HepG2 (cell line): Measurements from ENCODE around the gene GALNT16. TPM values are rescaled to one million over a fixed set of nuclear protein-coding genes. Genes with fewer than 3 reads are reported as not detected.

ENCODE experiments used
- ATAC-seq: fragments of 200-7000 bp; cut with Tn5 transposase; 3 replicates; pipeline ENCODE4 v1.9.1; 2020; ENCODE audit warnings: mild to moderate bottlenecking, moderate library complexity
- BruUV-seq: library from RNA; stranded (reverse); fragments of 400-500 nt; replicated peaks from 2 replicates; lab custom pipeline; 2021; lab: Mats Ljungman, UMichigan
- CTCF ChIA-PET: fragments of 300-600 bp; formaldehyde crosslinking; extraction: SDS; loops from one replicate; lab custom pipeline; 2021; ENCODE audit warnings: low total read pairs, inconsistent platforms, low intra/inter-chr PET ratio; lab: Yijun Ruan, JAX
- POLR2A ChIA-PET: fragments of 350-600 bp; sonication (Branson Sonifier 250); formaldehyde crosslinking; loops from one replicate; lab custom pipeline; 2020; ENCODE audit warnings: antibody characterized with exemption, inconsistent platforms; lab: Yijun Ruan, JAX
- DNase-seq: peaks from one replicate; pipeline ENCODE4 v3.0.0-alpha.2; 2015; ENCODE audit warnings: low spot score
- FAIRE-seq: peaks from 3 replicates; lab custom pipeline; 2011; peaks lifted over from hg19 to GRCh38; lab: Jason Lieb, UNC
- H2AFZ ChIP-seq: one replicate; pipeline ENCODE4 v1.6.1; 2011; ENCODE audit warnings: low read length, inconsistent platforms
- H3K27ac ChIP-seq: fragments of 300-600 bp; 3 replicates; pipeline ENCODE4 v1.8.0; 2011; ENCODE audit warnings: mixed run types, mild to moderate bottlenecking, mixed read lengths, low read length, inconsistent platforms; ENCODE audit not compliant: insufficient read depth; ENCODE audit errors: extremely low read length
- H3K27me3 ChIP-seq, 2 experiments: fragments of 200-600 bp in 1 of 2; 2 replicates in 1 of 2; 3 replicates in 1 of 2; pipeline versions ENCODE4 v1.6.0 to v1.8.0; 2011; ENCODE audit warnings: low read length in 2 of 2, mild to moderate bottlenecking in 2 of 2, moderate library complexity in 2 of 2, inconsistent platforms in 1 of 2; ENCODE audit not compliant: insufficient read depth in 2 of 2, control insufficient read depth in 1 of 2
- H3K36me3 ChIP-seq, 2 experiments: fragments of 200-600 bp in 1 of 2; replicated peaks in 1 of 2; 2 replicates in 1 of 2; 3 replicates in 1 of 2; pipeline versions ENCODE4 v1.5.1 to v1.8.0; 2011; ENCODE audit warnings: low read length in 2 of 2, inconsistent platforms in 1 of 2; ENCODE audit not compliant: insufficient read depth in 2 of 2, control insufficient read depth in 1 of 2
- H3K4me1 ChIP-seq: 2 replicates; pipeline ENCODE4 v1.5.1; 2012; ENCODE audit warnings: low read length, inconsistent platforms; ENCODE audit not compliant: insufficient read depth
- H3K4me2 ChIP-seq: 2 replicates; pipeline ENCODE4 v1.6.0; 2011; ENCODE audit warnings: low read depth, low read length, inconsistent platforms
- H3K4me3 ChIP-seq, 3 experiments: fragments of 200-600 bp in 1 of 3; sonication (generic), shearing (Covaris generic) in 1 of 3; replicated peaks in 1 of 3; 2 replicates each; pipeline ENCODE4 v1.5.1; 2011 to 2016; ENCODE audit warnings: low read length in 3 of 3, inconsistent platforms in 2 of 3, low read depth in 2 of 3, mild to moderate bottlenecking in 2 of 3, control low read depth in 1 of 3, mixed read lengths in 1 of 3; ENCODE audit not compliant: insufficient read depth in 1 of 3
- H3K79me2 ChIP-seq: one replicate; pipeline ENCODE4 v1.6.1; 2011; ENCODE audit warnings: low read length, inconsistent platforms; ENCODE audit not compliant: insufficient read depth
- H3K9ac ChIP-seq: 2 replicates; pipeline ENCODE4 v1.6.0; 2011; ENCODE audit warnings: mild to moderate bottlenecking, low read depth, low read length, inconsistent platforms; ENCODE audit not compliant: insufficient read depth
- H3K9me3 ChIP-seq: 2 replicates; pipeline ENCODE4 v1.5.1; 2012; ENCODE audit warnings: mild to moderate bottlenecking, low read length
- H4K20me1 ChIP-seq: 2 replicates; pipeline ENCODE4 v1.6.0; 2011; ENCODE audit warnings: inconsistent platforms, mild to moderate bottlenecking, low read length, moderate library complexity; ENCODE audit not compliant: insufficient read depth
- ATF7-NPFF ChIP-seq: sonication (generic); formaldehyde crosslinking; IDR thresholded peaks from 2 replicates; pipeline ENCODE4 v1.8.1; 2023; ENCODE audit warnings: mild to moderate bottlenecking, low read depth, missing genetic modification reagents, moderate library complexity
- KDM5B ChIP-seq: sonication (generic); formaldehyde crosslinking; IDR thresholded peaks from 2 replicates; pipeline ENCODE4 v1.4.0; 2020; ENCODE audit warnings: missing genetic modification reagents, mild to moderate bottlenecking, borderline replicate concordance
- KLF15 ChIP-seq: sonication (generic); formaldehyde crosslinking; IDR thresholded peaks from 2 replicates; pipeline ENCODE4 v1.8.1; 2023; ENCODE audit warnings: borderline replicate concordance, mild to moderate bottlenecking, inconsistent platforms, missing genetic modification reagents, mixed read lengths
- MIER2 ChIP-seq: IDR thresholded peaks from 2 replicates; pipeline ENCODE4 v1.6.1; 2016; ENCODE audit warnings: missing biosample characterization, missing genetic modification reagents
- MTF1 ChIP-seq: sonication (generic); formaldehyde crosslinking; IDR thresholded peaks from 2 replicates; pipeline ENCODE4 v1.5.0; 2020; ENCODE audit warnings: missing genetic modification reagents
- MYC ChIP-seq: sonication (generic); formaldehyde crosslinking; IDR thresholded peaks from 2 replicates; pipeline ENCODE4 v1.9.0; 2021; ENCODE audit warnings: missing genetic modification reagents, borderline replicate concordance
- ZNF569 ChIP-seq: sonication (generic); formaldehyde crosslinking; IDR thresholded peaks from 2 replicates; pipeline ENCODE4 v1.5.0; 2020; ENCODE audit warnings: mild to moderate bottlenecking, missing genetic modification reagents, moderate library complexity, borderline replicate concordance
- ZNF670 ChIP-seq: sonication (generic); formaldehyde crosslinking; IDR thresholded peaks from 2 replicates; pipeline ENCODE4 v1.8.0; 2022; ENCODE audit warnings: mild to moderate bottlenecking, missing genetic modification reagents, borderline replicate concordance
- ZNF678 ChIP-seq: sonication (generic); formaldehyde crosslinking; IDR thresholded peaks from 2 replicates; pipeline ENCODE4 v1.4.0; 2020; ENCODE audit warnings: mild to moderate bottlenecking, missing genetic modification reagents
- WGBS: methylation state at CpG from one replicate; pipeline ENCODE4 v1.1.6; 2017; ENCODE audit warnings: low lambda C conversion rate; 5-methylcytosine and 5-hydroxymethylcytosine counted together
- in situ Hi-C: cut with HindIII; loops from 2 replicates; pipeline ENCODE4 v1.10.0; 2017; ENCODE audit warnings: low pct_unique_long_range_greater_than_20kb; ENCODE audit not compliant: extremely low pct_ligation_motif_present
- intact Hi-C: fragments of 100-400 bp; cut with micrococcal nuclease; formaldehyde crosslinking; loops from one replicate; pipeline ENCODE4 v1.10.0; 2022; ENCODE audit not compliant: unreplicated experiment
- polyA plus RNA-seq, 8 experiments: library from polyadenylated mRNA; depleted of rRNA in 3 of 8; stranded (reverse) in 7 of 8; unstranded in 1 of 8; fragments of >200 nt; fragmentation: Illumina TruSeq in 4 of 8; extraction: Trizol in 4 of 8; gene quantifications; 2 replicates each; pipeline versions ENCODE4 v1.2.1 to v1.2.3, GENCODE V29; 2011 to 2016; ENCODE audit warnings: low read depth in 4 of 8, missing spikeins in 1 of 8, mixed read lengths in 1 of 8; ENCODE audit not compliant: insufficient read depth in 1 of 8
- total RNA-seq, 5 experiments: library from RNA; depleted of rRNA; stranded (reverse); fragments of >200 nt; fragmentation: Illumina TruSeq; extraction: Trizol; gene quantifications; 2 replicates each; pipeline ENCODE4 v1.2.3, GENCODE V29; 2016; ENCODE audit warnings: low read depth in 1 of 5

The GALNT16 gene
- total and polyA plus RNA-seq, 2 of the 13 experiments (the other 11 are each of a cell fraction or from before 2014, with no cell fraction given): 0.54 to 0.82 TPM

- 0 out of 2 replicates have a peak, but pooled peaks have one; percentile 34 for TF ChIP-seq MYC (CRISPR knock-in tag)
Measured at GRCh38 chr14:69399750-69400149, 139.8 kb downstream of the GALNT16 start (continued).

DNA sequence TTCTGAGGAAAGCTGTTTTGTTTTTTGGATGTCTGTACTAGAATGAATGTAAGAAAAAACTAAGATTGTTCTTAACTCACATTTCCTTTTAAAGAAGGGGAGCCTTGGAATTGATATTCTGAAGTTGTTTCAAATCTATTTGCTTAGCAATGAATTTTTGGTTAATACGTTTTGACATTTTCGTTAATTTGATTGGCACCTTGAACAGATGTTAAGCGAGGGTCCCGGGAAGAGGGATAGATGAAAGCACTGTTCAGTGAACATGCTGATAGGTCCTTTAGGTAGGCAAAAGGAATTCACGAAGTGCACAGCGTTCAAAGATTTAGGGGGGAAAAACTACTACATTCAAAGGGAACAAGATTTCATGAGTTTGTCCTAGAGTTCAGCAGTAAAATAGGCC, 140.2 kb downstream of the GALNT16 start:
- BruUV-seq: no TSS peak
- peak overlapping the region; percentile 78 to 94 (median 90) for H3K4me3 ChIP-seq
- peak overlapping the region; percentile 74 for H3K4me2 ChIP-seq
- H3K27me3 ChIP-seq: no peaks in the 10 kb centered on the region; a peak in 1 of 5 replicates
- peaks cover under 1 to 13% of the 10 kb centered on the region in 2 experiments; a peak in 3 of 5 replicates for H3K36me3 ChIP-seq
- CTCF ChIA-PET: no interaction called here
- H3K9me3 ChIP-seq: no peaks in the 10 kb centered on the region
- intact Hi-C loops (no loop called here), in situ Hi-C loops (no loop called here)
- H3K4me1 ChIP-seq: peaks cover 56% of the 10 kb centered on the region
- H3K9ac ChIP-seq: peak overlapping the region; percentile 95
- 22% methylated on average over 6 of the region's 6 CpGs for WGBS
- FAIRE-seq: no peak
- POLR2A ChIA-PET: interaction anchor here (0.6 to 1.4 kb wide), 2 partner anchors 10 to 30 kb away, joined by 3 read pairs; no protein-coding TSS in a partner anchor
- peaks cover 23% of the 10 kb centered on the region for H4K20me1 ChIP-seq
- peaks cover 91% of the 10 kb centered on the region for H3K79me2 ChIP-seq
- no peak for TF ChIP-seq MTF1 (CRISPR knock-in tag)
- TF ChIP-seq ZNF569 (CRISPR knock-in tag): no peak
- TF ChIP-seq KDM5B (CRISPR knock-in tag): no peak
- TF ChIP-seq MIER2: no peak
- TF ChIP-seq ZNF670 (CRISPR knock-in tag): no peak
- no peak for TF ChIP-seq ZNF678 (CRISPR knock-in tag)
- TF ChIP-seq KLF15 (CRISPR knock-in tag): no peak
- no peak for TF ChIP-seq ATF7-NPFF
- H3K27ac ChIP-seq: no peak overlapping the region
- H2AFZ ChIP-seq: no peak overlapping the region
- DNase-seq: no peak
- no peak for ATAC-seq
